Measurements from ENCODE around the gene VPS13A. TPM values are rescaled to one million over a fixed set of nuclear protein-coding genes. Genes with fewer than 3 reads are reported as not detected.

The VPS13A gene
- total and polyA plus RNA-seq, 10 of the 15 experiments (the other 5 are each of a cell fraction or from before 2014, with no cell fraction given) = 10.0 to 35.2 (median 21.1) TPM

DNA sequence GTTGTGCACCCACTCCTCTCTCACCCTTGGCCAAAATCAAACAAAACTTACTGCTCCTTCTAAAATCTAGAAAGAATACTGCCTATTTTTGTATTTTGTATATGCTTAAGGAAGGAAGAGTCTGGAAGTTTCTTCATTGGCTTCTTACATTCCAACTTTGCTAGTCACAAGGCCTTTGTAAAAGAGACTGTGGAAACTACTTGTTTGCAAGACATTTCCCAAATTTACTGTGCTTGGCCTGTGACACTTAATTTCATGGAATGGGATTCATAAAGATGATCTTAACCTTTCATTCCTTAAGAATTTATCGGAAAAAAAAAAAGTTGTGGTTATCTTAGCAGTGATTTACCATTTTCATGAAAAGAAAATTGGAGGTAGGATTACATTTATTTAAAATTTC is 208.9 kb downstream of the VPS13A start:
- Histone ChIP-seq H3K4me3 (no peak overlapping the region), H3K4me2 (ENCODE audit: control insufficient read depth, insufficient read depth) (no peak overlapping the region), H4K20me1 (ENCODE audit: control insufficient read depth, insufficient read depth) (no peaks in the 10 kb centered on the region), H3K4me1 (ENCODE audit: control insufficient read depth, insufficient read depth, low read length) (no peaks in the 10 kb centered on the region), H3K27ac (ENCODE audit: control insufficient read depth, insufficient read depth) (no peak overlapping the region), H3K9ac (ENCODE audit: control insufficient read depth, insufficient read depth, low read length) (no peak overlapping the region), H3K36me3 (ENCODE audit: control insufficient read depth in 2 of 2, insufficient read depth in 2 of 2, low read length in 1 of 2) (peaks cover 0 to 4% of the 10 kb centered on the region in 2 experiments; a peak in 2 of 4 replicates), H3K27me3 (replicated peaks in 1 of 2; ENCODE audit: control insufficient read depth in 2 of 2, insufficient read depth in 2 of 2, low read length in 1 of 2) (no peaks in the 10 kb centered on the region), H3K79me2 (ENCODE audit: control insufficient read depth, insufficient read depth, low read length) (no peaks in the 10 kb centered on the region), H3K9me3 (replicated peaks; ENCODE audit: control insufficient read depth, insufficient read depth, low read length) (no peaks in the 10 kb centered on the region), H2AFZ (ENCODE audit: control insufficient read depth, low read depth, low read length) (no peak overlapping the region)
- no TSS peak for BruUV-seq (replicated peaks)
- no peak for ATAC-seq
- intact Hi-C loops (cut with micrococcal nuclease; ENCODE audit: unreplicated experiment) (no loop called here), in situ Hi-C loops (cut with MboI) (no loop called here)
- FAIRE-seq = no peak
- CTCF ChIA-PET = interaction anchor here (1.0 kb wide), 1 partner anchor 70 kb away, joined by 3 read pairs; no protein-coding TSS in a partner anchor
- TF ChIP-seq RELA (IDR thresholded peaks at IDR 0.05; ENCODE audit: borderline replicate concordance, partially characterized antibody) = no peak
- no peak for TF ChIP-seq SUZ12 (IDR thresholded peaks at IDR 0.05; ENCODE audit: unreplicated experiment)
- no peak for TF ChIP-seq ASH2L (IDR thresholded peaks at IDR 0.05; ENCODE audit: borderline replicate concordance, low read depth)
- TF ChIP-seq CEBPB (IDR thresholded peaks at IDR 0.05; ENCODE audit: borderline replicate concordance in 1 of 2, low read depth in 2 of 2, low read length in 2 of 2) = no peak
- TF ChIP-seq, protein P1, sequence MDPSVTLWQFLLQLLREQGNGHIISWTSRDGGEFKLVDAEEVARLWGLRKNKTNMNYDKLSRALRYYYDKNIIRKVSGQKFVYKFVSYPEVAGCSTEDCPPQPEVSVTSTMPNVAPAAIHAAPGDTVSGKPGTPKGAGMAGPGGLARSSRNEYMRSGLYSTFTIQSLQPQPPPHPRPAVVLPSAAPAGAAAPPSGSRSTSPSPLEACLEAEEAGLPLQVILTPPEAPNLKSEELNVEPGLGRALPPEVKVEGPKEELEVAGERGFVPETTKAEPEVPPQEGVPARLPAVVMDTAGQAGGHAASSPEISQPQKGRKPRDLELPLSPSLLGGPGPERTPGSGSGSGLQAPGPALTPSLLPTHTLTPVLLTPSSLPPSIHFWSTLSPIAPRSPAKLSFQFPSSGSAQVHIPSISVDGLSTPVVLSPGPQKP (IDR thresholded peaks at IDR 0.05; ENCODE audit: low read depth, low read length) = no peak
- POLR2A ChIA-PET = no interaction called here
- 0% methylated on average over 1 of the region's 1 CpG for WGBS (ENCODE audit: insufficient coverage, insufficient replicate concordance, low lambda C conversion rate, missing lambda C conversion rate)
- RAD21 ChIA-PET (ENCODE audit: unreplicated experiment) = no interaction called here
- no peak for DNase-seq (ENCODE audit: low read depth, low spot score)
- SMC1A ChIA-PET (ENCODE audit: uncharacterized antibody, unreplicated experiment) = no interaction called here

DNA sequence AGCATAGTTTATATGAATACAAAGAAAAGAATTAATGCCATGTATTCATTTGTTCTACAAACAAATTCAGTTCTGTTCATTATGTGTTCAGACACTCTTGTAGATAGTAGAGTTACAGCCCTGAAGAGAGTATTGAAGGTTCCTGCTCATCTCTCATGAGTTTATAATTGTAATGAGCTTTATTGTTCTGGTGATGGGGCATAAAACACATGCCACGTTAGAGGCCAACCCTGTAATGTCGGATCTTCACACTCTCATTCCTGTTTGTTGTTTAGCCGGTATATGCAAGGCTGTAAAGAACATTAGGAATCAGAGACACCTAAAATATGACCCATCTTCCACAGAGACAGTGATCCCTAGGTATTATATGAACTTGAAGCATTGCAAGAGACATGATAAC is 214.5 kb downstream of the VPS13A start:
- CTCF ChIA-PET = no interaction called here
- TF ChIP-seq CHD2 (IDR thresholded peaks at IDR 0.05; ENCODE audit: borderline replicate concordance, low read depth, low read length) (no peak), RCOR1 (conservative IDR thresholded peaks at IDR 0.05; ENCODE audit: low read depth, low read length) (no peak), MXI1 (IDR thresholded peaks at IDR 0.05; ENCODE audit: low read depth, low read length) (no peak), RB1 (IDR thresholded peaks at IDR 0.05; ENCODE audit: borderline replicate concordance) (no peak)
- TF ChIP-seq, protein P2, sequence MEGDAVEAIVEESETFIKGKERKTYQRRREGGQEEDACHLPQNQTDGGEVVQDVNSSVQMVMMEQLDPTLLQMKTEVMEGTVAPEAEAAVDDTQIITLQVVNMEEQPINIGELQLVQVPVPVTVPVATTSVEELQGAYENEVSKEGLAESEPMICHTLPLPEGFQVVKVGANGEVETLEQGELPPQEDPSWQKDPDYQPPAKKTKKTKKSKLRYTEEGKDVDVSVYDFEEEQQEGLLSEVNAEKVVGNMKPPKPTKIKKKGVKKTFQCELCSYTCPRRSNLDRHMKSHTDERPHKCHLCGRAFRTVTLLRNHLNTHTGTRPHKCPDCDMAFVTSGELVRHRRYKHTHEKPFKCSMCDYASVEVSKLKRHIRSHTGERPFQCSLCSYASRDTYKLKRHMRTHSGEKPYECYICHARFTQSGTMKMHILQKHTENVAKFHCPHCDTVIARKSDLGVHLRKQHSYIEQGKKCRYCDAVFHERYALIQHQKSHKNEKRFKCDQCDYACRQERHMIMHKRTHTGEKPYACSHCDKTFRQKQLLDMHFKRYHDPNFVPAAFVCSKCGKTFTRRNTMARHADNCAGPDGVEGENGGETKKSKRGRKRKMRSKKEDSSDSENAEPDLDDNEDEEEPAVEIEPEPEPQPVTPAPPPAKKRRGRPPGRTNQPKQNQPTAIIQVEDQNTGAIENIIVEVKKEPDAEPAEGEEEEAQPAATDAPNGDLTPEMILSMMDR (IDR thresholded peaks at IDR 0.05 in 2 of 3, conservative IDR thresholded peaks at IDR 0.05 in 1 of 3; ENCODE audit: control insufficient read depth in 2 of 3, extremely low read depth in 1 of 3, insufficient read depth in 1 of 3, low read depth in 3 of 3, low read length in 3 of 3) = no peak
- TF ChIP-seq, protein P3, sequence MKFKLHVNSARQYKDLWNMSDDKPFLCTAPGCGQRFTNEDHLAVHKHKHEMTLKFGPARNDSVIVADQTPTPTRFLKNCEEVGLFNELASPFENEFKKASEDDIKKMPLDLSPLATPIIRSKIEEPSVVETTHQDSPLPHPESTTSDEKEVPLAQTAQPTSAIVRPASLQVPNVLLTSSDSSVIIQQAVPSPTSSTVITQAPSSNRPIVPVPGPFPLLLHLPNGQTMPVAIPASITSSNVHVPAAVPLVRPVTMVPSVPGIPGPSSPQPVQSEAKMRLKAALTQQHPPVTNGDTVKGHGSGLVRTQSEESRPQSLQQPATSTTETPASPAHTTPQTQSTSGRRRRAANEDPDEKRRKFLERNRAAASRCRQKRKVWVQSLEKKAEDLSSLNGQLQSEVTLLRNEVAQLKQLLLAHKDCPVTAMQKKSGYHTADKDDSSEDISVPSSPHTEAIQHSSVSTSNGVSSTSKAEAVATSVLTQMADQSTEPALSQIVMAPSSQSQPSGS (IDR thresholded peaks at IDR 0.05; ENCODE audit: low read length) = no peak

More for the DNA sequence above, 214.5 kb downstream of the VPS13A start:
- Histone ChIP-seq H3K4me2 (ENCODE audit: control insufficient read depth, insufficient read depth) (no peak overlapping the region), H3K4me1 (ENCODE audit: control insufficient read depth, insufficient read depth, low read length) (no peaks in the 10 kb centered on the region), H3K27me3 (replicated peaks in 1 of 2; ENCODE audit: control insufficient read depth in 2 of 2, insufficient read depth in 2 of 2, low read length in 1 of 2) (no peaks in the 10 kb centered on the region), H4K20me1 (ENCODE audit: control insufficient read depth, insufficient read depth) (no peaks in the 10 kb centered on the region), H3K36me3 (ENCODE audit: control insufficient read depth in 2 of 2, insufficient read depth in 2 of 2, low read length in 1 of 2) (peaks cover 0 to 3% of the 10 kb centered on the region in 2 experiments; a peak in 2 of 4 replicates), H3K4me3 (no peak overlapping the region), H3K9ac (ENCODE audit: control insufficient read depth, insufficient read depth, low read length) (no peak overlapping the region), H3K27ac (ENCODE audit: control insufficient read depth, insufficient read depth) (no peak overlapping the region), H3K9me3 (replicated peaks; ENCODE audit: control insufficient read depth, insufficient read depth, low read length) (no peaks in the 10 kb centered on the region), H3K79me2 (ENCODE audit: control insufficient read depth, insufficient read depth, low read length) (no peaks in the 10 kb centered on the region), H2AFZ (ENCODE audit: control insufficient read depth, low read depth, low read length) (no peak overlapping the region)
- WGBS (ENCODE audit: insufficient coverage, insufficient replicate concordance, low lambda C conversion rate, missing lambda C conversion rate) = 94% methylated on average over 3 of the region's 3 CpGs
- DNase-seq (ENCODE audit: low read depth, low spot score) = no peak
- ChIA-PET POLR2A (no interaction called here), RAD21 (ENCODE audit: unreplicated experiment) (no interaction called here), SMC1A (ENCODE audit: uncharacterized antibody, unreplicated experiment) (no interaction called here)
- no TSS peak for BruUV-seq (replicated peaks)
- FAIRE-seq = no peak
- intact Hi-C loops (cut with micrococcal nuclease; ENCODE audit: unreplicated experiment) = no loop called here
- in situ Hi-C loops (cut with MboI) = no loop called here
- no peak for ATAC-seq
